Measurements from ENCODE around the gene IGF2R.
A peak's percentile ranks its signal among the peaks of the same experiment; 100 is the strongest.
"Not testable (repeated sequence)": the region's sequence is repeated elsewhere in the genome, so short reads cannot be mapped to it uniquely, and the experiment has no call there.

The IGF2R gene

GRCh38 chr6:160131636-160132296 is 162.9 kb downstream of the IGF2R start:
- Histone ChIP-seq H3K27ac (ENCODE audit: low read length) (no peak overlapping the region), H3K79me2 (ENCODE audit: low read length) (no peaks in the 10 kb centered on the region), H3K27me3 (ENCODE audit: low read depth, low read length) (no peaks in the 10 kb centered on the region), H4K20me1 (ENCODE audit: insufficient read depth, low read length) (no peaks in the 10 kb centered on the region), H3K36me3 (replicated peaks; ENCODE audit: low read depth, low read length) (no peaks in the 10 kb centered on the region), H3K9me3 (ENCODE audit: insufficient read depth, low read length) (no peaks in the 10 kb centered on the region), H3K4me1 (ENCODE audit: low read length) (peaks cover 11% of the 10 kb centered on the region), H3K9ac (ENCODE audit: low read length) (no peak overlapping the region), H3K4me2 (ENCODE audit: low read length) (no peak overlapping the region), H3K4me3 (ENCODE audit: low read length) (no peak overlapping the region), H2AFZ (ENCODE audit: low read depth, low read length) (no peak overlapping the region)
- TF ChIP-seq CTCF (IDR thresholded peaks at IDR 0.05; ENCODE audit: low read depth, low read length) = no peak
- TF ChIP-seq EZH2phosphoT487 (IDR thresholded peaks at IDR 0.05; ENCODE audit: low read depth) = no peak

GRCh38 chr6:160132297-160132637 is 163.4 kb downstream of the IGF2R start:
- no peak for TF ChIP-seq EZH2phosphoT487 (IDR thresholded peaks at IDR 0.05; ENCODE audit: low read depth)
- no peak for TF ChIP-seq CTCF (IDR thresholded peaks at IDR 0.05; ENCODE audit: low read depth, low read length)
- H2AFZ ChIP-seq (ENCODE audit: low read depth, low read length) = no peak overlapping the region
- no peak overlapping the region for H3K4me2 ChIP-seq (ENCODE audit: low read length)
- H3K27me3 ChIP-seq (ENCODE audit: low read depth, low read length) = no peaks in the 10 kb centered on the region
- peaks cover 11% of the 10 kb centered on the region for H3K4me1 ChIP-seq (ENCODE audit: low read length)
- no peak overlapping the region for H3K27ac ChIP-seq (ENCODE audit: low read length)
- no peaks in the 10 kb centered on the region for H3K9me3 ChIP-seq (ENCODE audit: insufficient read depth, low read length)
- H3K36me3 ChIP-seq (replicated peaks; ENCODE audit: low read depth, low read length) = no peaks in the 10 kb centered on the region
- no peak overlapping the region for H3K9ac ChIP-seq (ENCODE audit: low read length)
- H4K20me1 ChIP-seq (ENCODE audit: insufficient read depth, low read length) = no peaks in the 10 kb centered on the region
- no peaks in the 10 kb centered on the region for H3K79me2 ChIP-seq (ENCODE audit: low read length)
- H3K4me3 ChIP-seq (ENCODE audit: low read length) = no peak overlapping the region

- H2AFZ ChIP-seq (ENCODE audit: low read depth, low read length) = no peak overlapping the region
- TF ChIP-seq EZH2phosphoT487 (IDR thresholded peaks at IDR 0.05; ENCODE audit: low read depth) (no peak), CTCF (IDR thresholded peaks at IDR 0.05; ENCODE audit: low read depth, low read length) (no peak)
- no peak overlapping the region for H3K27ac ChIP-seq (ENCODE audit: low read length)
- H3K9ac ChIP-seq (ENCODE audit: low read length) = no peak overlapping the region
- H3K4me1 ChIP-seq (ENCODE audit: low read length) = peaks cover 11% of the 10 kb centered on the region
- no peaks in the 10 kb centered on the region for H3K27me3 ChIP-seq (ENCODE audit: low read depth, low read length)
- no peak overlapping the region for H3K4me2 ChIP-seq (ENCODE audit: low read length)
- H3K79me2 ChIP-seq (ENCODE audit: low read length) = no peaks in the 10 kb centered on the region
- H3K4me3 ChIP-seq (ENCODE audit: low read length) = no peak overlapping the region
- no peaks in the 10 kb centered on the region for H3K9me3 ChIP-seq (ENCODE audit: insufficient read depth, low read length)
- H3K36me3 ChIP-seq (replicated peaks; ENCODE audit: low read depth, low read length) = no peaks in the 10 kb centered on the region
- H4K20me1 ChIP-seq (ENCODE audit: insufficient read depth, low read length) = no peaks in the 10 kb centered on the region
These were observed 164.0 kb downstream of the IGF2R start for GRCh38 chr6:160132776-160133338.

GRCh38 chr6:160133441-160134336 is 164.8 kb downstream of the IGF2R start:
- no peaks in the 10 kb centered on the region for H3K36me3 ChIP-seq (replicated peaks; ENCODE audit: low read depth, low read length)
- TF ChIP-seq CTCF (IDR thresholded peaks at IDR 0.05; ENCODE audit: low read depth, low read length) (no peak), EZH2phosphoT487 (IDR thresholded peaks at IDR 0.05; ENCODE audit: low read depth) (no peak)
- no peak overlapping the region for H3K27ac ChIP-seq (ENCODE audit: low read length)
- no peaks in the 10 kb centered on the region for H3K9me3 ChIP-seq (ENCODE audit: insufficient read depth, low read length)
- H4K20me1 ChIP-seq (ENCODE audit: insufficient read depth, low read length) = no peaks in the 10 kb centered on the region
- no peak overlapping the region for H3K4me2 ChIP-seq (ENCODE audit: low read length)
- H3K4me3 ChIP-seq (ENCODE audit: low read length) = no peak overlapping the region
- peaks cover 14% of the 10 kb centered on the region for H3K4me1 ChIP-seq (ENCODE audit: low read length)
- H3K27me3 ChIP-seq (ENCODE audit: low read depth, low read length) = no peaks in the 10 kb centered on the region
- no peak overlapping the region for H3K9ac ChIP-seq (ENCODE audit: low read length)
- H2AFZ ChIP-seq (ENCODE audit: low read depth, low read length) = no peak overlapping the region
- H3K79me2 ChIP-seq (ENCODE audit: low read length) = no peaks in the 10 kb centered on the region

- not testable (repeated sequence) for H3K9ac ChIP-seq (ENCODE audit: low read length); H3K79me2 ChIP-seq (ENCODE audit: low read length); H2AFZ ChIP-seq (ENCODE audit: low read depth, low read length); H3K27me3 ChIP-seq (ENCODE audit: low read depth, low read length); H3K36me3 ChIP-seq (replicated peaks; ENCODE audit: low read depth, low read length); H4K20me1 ChIP-seq (ENCODE audit: insufficient read depth, low read length); H3K27ac ChIP-seq (ENCODE audit: low read length); H3K9me3 ChIP-seq (ENCODE audit: insufficient read depth, low read length); H3K4me3 ChIP-seq (ENCODE audit: low read length)
- peak overlapping the region; percentile 51; the same call in 1 of the 2 replicates for H3K4me2 ChIP-seq (ENCODE audit: low read length)
- peaks cover 14% of the 10 kb centered on the region for H3K4me1 ChIP-seq (ENCODE audit: low read length)
These were observed 165.5 kb downstream of the IGF2R start for GRCh38 chr6:160134337-160134751.
